HEK293 (cell line): ENCODE data around the gene MYRFL.
A peak's percentile ranks its signal among the peaks of the same experiment; 100 is the strongest.

Experiments
- ATF2 ChIP-seq: fragments of 450-650 bp; formaldehyde crosslinking; IDR thresholded peaks from 2 replicates; pipeline ENCODE4 v1.5.1; 2016; ENCODE audit warnings: missing biosample characterization, missing genetic modification characterization, low read depth
- CTCF ChIP-seq: fragments of 450-650 bp; formaldehyde crosslinking; IDR thresholded peaks from 2 replicates; pipeline ENCODE4 v1.5.1; 2016; ENCODE audit warnings: missing biosample characterization, missing genetic modification characterization
- PATZ1 ChIP-seq: fragments of 450-650 bp; formaldehyde crosslinking; IDR thresholded peaks from 2 replicates; pipeline ENCODE4 v1.5.1; 2016; ENCODE audit warnings: missing biosample characterization, missing genetic modification characterization
- ZBTB44 ChIP-seq: fragments of 450-650 bp; IDR thresholded peaks from 2 replicates; pipeline ENCODE4 v1.5.1; 2018; ENCODE audit warnings: missing biosample characterization, mild to moderate bottlenecking, missing genetic modification characterization
- ZNF391 ChIP-seq: fragments of 450-650 bp; formaldehyde crosslinking; IDR thresholded peaks from 2 replicates; pipeline ENCODE4 v1.5.1; 2016; ENCODE audit warnings: low read depth, missing biosample characterization, missing genetic modification characterization, borderline replicate concordance
- ZNF785 ChIP-seq: fragments of 450-650 bp; formaldehyde crosslinking; IDR thresholded peaks from 2 replicates; pipeline ENCODE4 v1.5.1; 2016; ENCODE audit warnings: missing biosample characterization, missing genetic modification characterization

- TF ChIP-seq ZNF785 (tag by site-specific recombination) (no peak), ZBTB44 (tag by site-specific recombination) (peak; percentile 15; the same call in 1 of the 2 replicates), ZNF391 (tag by site-specific recombination) (no peak), CTCF (tag by site-specific recombination) (peak; percentile 56; the same call in 1 of the 2 replicates), ATF2 (no peak), PATZ1 (no peak)
Observed at GRCh38 chr12:69900720-69901131, 75.7 kb downstream of the MYRFL start.
